GM23248 (cell line): ENCODE measurements around the gene FILIP1. TPM values are rescaled to one million over a fixed set of nuclear protein-coding genes. Genes with fewer than 3 reads are reported as not detected.
A peak's percentile ranks its signal among the peaks of the same experiment; 100 is the strongest.

ENCODE experiments used
- DNase-seq: peaks from one replicate; pipeline ENCODE4 v3.0.0-alpha.2; 2015
- H2AFZ ChIP-seq: fragments of 200-600 bp; sonication (generic); 2 replicates; pipeline ENCODE4 v1.6.1; 2016; ENCODE audit warnings: antibody characterized with exemption
- H3F3A ChIP-seq: fragments of 200-600 bp; sonication (generic); 2 replicates; pipeline ENCODE4 v1.6.1; 2016; ENCODE audit warnings: mild to moderate bottlenecking, antibody characterized with exemption, mixed run types; ENCODE audit not compliant: insufficient read depth
- H3K27ac ChIP-seq: fragments of 200-600 bp; sonication (generic); 2 replicates; pipeline ENCODE4 v1.5.1; 2016; ENCODE audit warnings: mild to moderate bottlenecking
- H3K27me3 ChIP-seq: fragments of 200-600 bp; sonication (generic); replicated peaks from 2 replicates; pipeline ENCODE4 v1.6.1; 2016; ENCODE audit warnings: mild to moderate bottlenecking; ENCODE audit not compliant: insufficient read depth
- H3K36me3 ChIP-seq: fragments of 200-600 bp; sonication (generic); 2 replicates; pipeline ENCODE4 v1.6.1; 2016; ENCODE audit warnings: low read depth, mild to moderate bottlenecking
- H3K4me1 ChIP-seq: fragments of 200-600 bp; sonication (generic); 2 replicates; pipeline ENCODE4 v1.6.1; 2016; ENCODE audit warnings: mild to moderate bottlenecking; ENCODE audit not compliant: insufficient read depth
- H3K4me2 ChIP-seq: fragments of 200-600 bp; sonication (generic); one replicate; pipeline ENCODE4 v1.6.1; 2016; ENCODE audit warnings: mild to moderate bottlenecking; ENCODE audit not compliant: unreplicated experiment
- H3K4me3 ChIP-seq: fragments of 200-600 bp; sonication (generic); 2 replicates; pipeline ENCODE4 v1.5.1; 2016; ENCODE audit warnings: mild to moderate bottlenecking
- H3K79me2 ChIP-seq: fragments of 200-600 bp; sonication (generic); 2 replicates; pipeline ENCODE4 v1.6.1; 2016; ENCODE audit warnings: mild to moderate bottlenecking; ENCODE audit not compliant: insufficient read depth
- H3K9ac ChIP-seq: fragments of 200-600 bp; sonication (generic); 2 replicates; pipeline ENCODE4 v1.6.1; 2016; ENCODE audit warnings: mild to moderate bottlenecking
- H3K9me2 ChIP-seq: fragments of 200-600 bp; sonication (generic); 2 replicates; pipeline ENCODE4 v1.6.1; 2016; ENCODE audit warnings: mixed run types, mild to moderate bottlenecking, moderate library complexity; ENCODE audit not compliant: insufficient read depth
- H3K9me3 ChIP-seq: fragments of 200-600 bp; sonication (generic); one replicate; pipeline ENCODE4 v1.6.1; 2017; ENCODE audit warnings: low read depth
- H4K20me1 ChIP-seq: fragments of 200-600 bp; sonication (generic); 2 replicates; pipeline ENCODE4 v1.6.0; 2016; ENCODE audit not compliant: insufficient read depth
- EZH2 ChIP-seq: fragments of 200-600 bp; sonication (generic); IDR thresholded peaks from 2 replicates; pipeline ENCODE4 v1.6.1; 2018; ENCODE audit warnings: antibody characterized with exemption, mild to moderate bottlenecking; ENCODE audit not compliant: insufficient read depth, poor library complexity, severe bottlenecking
- EZH2phosphoT487 ChIP-seq: fragments of 200-600 bp; sonication (generic); IDR thresholded peaks from 2 replicates; pipeline ENCODE4 v1.6.1; 2018; ENCODE audit warnings: antibody characterized with exemption, moderate library complexity, mild to moderate bottlenecking, low read depth; ENCODE audit not compliant: insufficient read depth
- WGBS, 2 experiments: methylation state at CpG; one replicate each; pipeline ENCODE4 v1.1.6; 2015 to 2017; ENCODE audit warnings: low lambda C conversion rate in 2 of 2, low coverage in 1 of 2; ENCODE audit errors: missing lambda C conversion rate in 2 of 2; 5-methylcytosine and 5-hydroxymethylcytosine counted together
- in situ Hi-C: fragments of 300-500 bp; cut with MboI; formaldehyde crosslinking; loops from 2 replicates; pipeline ENCODE4 v1.15.0; 2020
- polyA plus RNA-seq: library from polyadenylated mRNA; unstranded; fragments of >200 nt; fragmentation: Nextera tagmentation; extraction: Ambion mirVana; gene quantifications from 2 replicates; pipeline ENCODE4 v1.2.1, GENCODE V29; 2016
- total RNA-seq: library from RNA; depleted of rRNA; stranded (reverse); fragments of >200 nt; shearing (Covaris generic); gene quantifications from 2 replicates; pipeline ENCODE4 v1.2.3, GENCODE V29; 2014

The FILIP1 gene
- total and polyA plus RNA-seq, 2 experiments from 2014 or later = under 0.01 TPM; not detected in 1

GRCh38 chr6:75481936-75482593 lies 11.5 kb downstream of the FILIP1 start:
- no peak overlapping the region for H2AFZ ChIP-seq
- H3K4me2 ChIP-seq = no peak overlapping the region
- no peaks in the 10 kb centered on the region for H3K9me3 ChIP-seq
- in situ Hi-C loops = no loop called here
- peaks cover 15% of the 10 kb centered on the region for H3K4me1 ChIP-seq
- H3K9ac ChIP-seq = no peak overlapping the region
- no peaks in the 10 kb centered on the region for H3K36me3 ChIP-seq
- H3K4me3 ChIP-seq = no peak overlapping the region
- H3K9me2 ChIP-seq = no peaks in the 10 kb centered on the region
- peak; percentile 72 for DNase-seq
- H4K20me1 ChIP-seq = no peaks in the 10 kb centered on the region
- no peak overlapping the region for H3K27ac ChIP-seq
- no peaks in the 10 kb centered on the region for H3K79me2 ChIP-seq
- WGBS, 2 experiments = 19 to 26% methylated on average over 4 of the region's 4 CpGs
- no peaks in the 10 kb centered on the region for H3K27me3 ChIP-seq
- TF ChIP-seq EZH2phosphoT487 (no peak), EZH2 (no peak)
- H3F3A ChIP-seq = 0 out of 2 replicates have a peak, but pooled peaks cover 10% of the 10 kb centered on the region

GRCh38 chr6:75481394-75481793 lies 12.2 kb downstream of the FILIP1 start:
- H3K9me2 ChIP-seq = no peaks in the 10 kb centered on the region
- H3K27me3 ChIP-seq = no peaks in the 10 kb centered on the region
- H3K9ac ChIP-seq = no peak overlapping the region
- H3K79me2 ChIP-seq = no peaks in the 10 kb centered on the region
- H3K4me1 ChIP-seq = peaks cover 15% of the 10 kb centered on the region
- TF ChIP-seq EZH2 (no peak), EZH2phosphoT487 (no peak)
- 56 to 71% methylated on average over 1 of the region's 1 CpG for WGBS, 2 experiments
- H3K36me3 ChIP-seq = no peaks in the 10 kb centered on the region
- H3K4me2 ChIP-seq = no peak overlapping the region
- H3K27ac ChIP-seq = no peak overlapping the region
- DNase-seq = peak; percentile 19
- H3K9me3 ChIP-seq = no peaks in the 10 kb centered on the region
- in situ Hi-C loops = no loop called here
- H3K4me3 ChIP-seq = no peak overlapping the region
- no peak overlapping the region for H2AFZ ChIP-seq
- H3F3A ChIP-seq = 0 out of 2 replicates have a peak, but pooled peaks cover 10% of the 10 kb centered on the region
- no peaks in the 10 kb centered on the region for H4K20me1 ChIP-seq

DNA sequence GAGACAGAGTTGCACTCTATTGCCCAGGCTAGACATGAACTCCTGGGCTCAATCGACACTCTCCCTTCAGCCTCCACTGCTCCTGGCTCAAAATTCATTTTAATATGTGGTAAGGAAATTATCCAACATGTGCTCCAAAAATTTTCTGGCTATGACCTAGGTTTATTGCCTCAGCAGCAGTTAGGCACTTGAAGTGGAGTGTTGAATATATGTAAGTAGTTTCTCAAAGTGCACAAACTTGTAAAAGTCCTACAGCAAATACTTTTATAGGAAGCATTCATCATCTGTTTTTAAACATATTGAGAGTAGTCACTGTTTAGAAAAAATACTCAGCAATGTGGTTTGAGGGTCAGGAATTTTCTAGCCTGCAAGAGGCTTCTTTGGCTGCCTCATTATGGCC lies 13.2 kb downstream of the FILIP1 start:
- Histone ChIP-seq H3K4me3 (no peak overlapping the region), H3K27me3 (no peaks in the 10 kb centered on the region), H2AFZ (no peak overlapping the region), H3K79me2 (no peaks in the 10 kb centered on the region), H3K36me3 (no peaks in the 10 kb centered on the region), H3K27ac (no peak overlapping the region), H3K9me3 (no peaks in the 10 kb centered on the region), H3K4me2 (no peak overlapping the region), H3F3A (0 out of 2 replicates have a peak, but pooled peaks cover 10% of the 10 kb centered on the region), H3K9ac (no peak overlapping the region), H3K4me1 (peaks cover 15% of the 10 kb centered on the region), H3K9me2 (no peaks in the 10 kb centered on the region), H4K20me1 (no peaks in the 10 kb centered on the region)
- WGBS, 2 experiments = 14 to 21% methylated on average over 1 of the region's 1 CpG
- no peak for TF ChIP-seq EZH2phosphoT487
- TF ChIP-seq EZH2 = no peak
- DNase-seq = no peak
- in situ Hi-C loops = no loop called here

GRCh38 chr6:75479712-75480111 lies 13.9 kb downstream of the FILIP1 start:
- Histone ChIP-seq H3K9ac (no peak overlapping the region), H3K9me3 (no peaks in the 10 kb centered on the region), H3K4me1 (peaks cover 15% of the 10 kb centered on the region), H3K27ac (no peak overlapping the region), H3K27me3 (no peaks in the 10 kb centered on the region), H2AFZ (no peak overlapping the region), H3K4me3 (no peak overlapping the region), H4K20me1 (no peaks in the 10 kb centered on the region), H3F3A (0 out of 2 replicates have a peak, but pooled peaks cover 10% of the 10 kb centered on the region), H3K9me2 (no peaks in the 10 kb centered on the region), H3K36me3 (no peaks in the 10 kb centered on the region), H3K79me2 (no peaks in the 10 kb centered on the region), H3K4me2 (no peak overlapping the region)
- in situ Hi-C loops = no loop called here
- TF ChIP-seq EZH2 = no peak
- no peak for TF ChIP-seq EZH2phosphoT487
- no peak for DNase-seq
- 94 to 96% methylated on average over 4 to 6 of the region's 6 CpGs for WGBS, 2 experiments
